CD4-positive, alpha-beta T cell treated with Interleukin-17A for 1 hour (primary cell): Measurements from ENCODE around the gene PRPH2.

Experiments used
- DNase-seq: peaks from one replicate; pipeline ENCODE4 v3.0.0-alpha.2; 2020

The PRPH2 gene, protein sequence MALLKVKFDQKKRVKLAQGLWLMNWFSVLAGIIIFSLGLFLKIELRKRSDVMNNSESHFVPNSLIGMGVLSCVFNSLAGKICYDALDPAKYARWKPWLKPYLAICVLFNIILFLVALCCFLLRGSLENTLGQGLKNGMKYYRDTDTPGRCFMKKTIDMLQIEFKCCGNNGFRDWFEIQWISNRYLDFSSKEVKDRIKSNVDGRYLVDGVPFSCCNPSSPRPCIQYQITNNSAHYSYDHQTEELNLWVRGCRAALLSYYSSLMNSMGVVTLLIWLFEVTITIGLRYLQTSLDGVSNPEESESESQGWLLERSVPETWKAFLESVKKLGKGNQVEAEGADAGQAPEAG

DNA sequence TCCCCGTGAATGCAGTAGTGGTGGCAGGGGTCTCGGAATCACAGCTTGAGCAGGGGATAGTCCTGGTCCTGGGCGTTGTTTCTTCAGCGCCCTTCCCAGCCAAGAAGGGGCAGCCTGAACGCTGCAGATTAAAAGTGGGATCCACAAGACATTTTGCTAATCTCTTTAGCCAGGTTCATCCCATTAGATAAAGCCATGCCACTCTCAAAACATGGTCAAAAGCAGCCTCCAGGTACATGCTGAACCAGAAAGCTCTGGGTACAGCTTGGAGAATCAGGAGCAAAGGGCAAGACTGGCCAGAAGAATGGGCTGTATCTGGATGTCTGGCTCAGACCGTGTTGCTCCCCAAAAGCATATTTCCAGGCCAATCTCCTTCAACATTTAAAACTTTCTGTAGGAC is at the start of gene PRPH2:
Gene PRPH2, minus strand, starts transcription at position 101 of the 400 bp plus-strand sequence. CDS start 263 bp downstream, outside the sequence.
- DNase-seq = no peak

DNA sequence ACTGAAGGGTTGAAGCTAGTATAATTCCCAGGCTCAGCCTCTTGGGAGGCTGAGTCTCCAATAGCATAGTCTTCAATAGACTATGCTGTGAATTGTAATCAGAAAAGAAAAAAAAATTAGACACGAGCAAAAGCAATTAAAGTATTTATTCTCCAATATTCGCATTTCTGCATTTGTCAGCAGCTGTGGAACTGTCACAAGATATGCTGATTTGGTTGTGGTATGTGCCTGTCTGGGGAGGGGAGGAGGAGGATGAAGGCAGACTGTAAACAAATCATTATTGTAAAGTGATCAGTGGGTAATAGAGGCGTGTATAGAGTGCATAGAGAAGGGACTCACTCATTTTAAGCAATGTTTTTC is 49.3 kb upstream of the PRPH2 start:
- DNase-seq = peak; percentile 82

DNA sequence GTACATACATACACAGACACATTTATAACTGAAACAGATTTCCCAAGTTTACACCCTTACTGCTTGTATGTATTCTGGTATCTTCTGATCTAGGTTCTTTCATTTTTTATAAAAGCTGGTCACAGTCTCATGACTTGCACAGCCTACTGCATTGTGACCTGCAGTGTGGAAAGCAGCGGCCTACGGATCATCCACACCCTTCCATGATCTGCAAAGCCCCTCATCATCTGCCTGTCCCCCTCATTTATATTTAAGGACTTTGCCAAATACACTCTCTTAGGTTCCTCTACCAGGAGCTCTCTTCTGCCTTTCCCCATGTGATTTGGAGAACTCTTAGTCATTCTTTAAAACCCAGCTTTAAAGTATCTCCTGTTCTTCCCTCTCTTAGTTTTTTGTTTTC is 47.4 kb upstream of the PRPH2 start:
- no peak for DNase-seq

DNA sequence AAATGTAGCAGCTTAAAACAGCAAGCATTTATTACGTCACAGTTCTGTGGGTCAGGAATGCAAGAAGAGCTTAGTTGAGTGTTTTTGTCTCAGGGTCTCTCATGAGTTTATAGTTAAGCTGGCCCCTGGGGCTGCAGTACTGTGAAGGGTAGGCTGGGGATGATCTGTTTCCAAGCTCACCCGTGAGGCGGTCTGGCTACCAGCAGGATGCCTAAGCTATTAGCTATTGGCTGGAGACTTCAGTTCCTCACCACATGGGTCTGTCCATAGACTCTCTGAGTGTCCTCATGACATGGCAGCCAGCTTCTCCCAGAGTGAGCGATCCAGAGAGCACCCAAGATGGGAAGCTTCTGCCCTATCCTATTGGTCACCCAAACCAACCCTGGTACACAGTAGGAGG is 46.7 kb upstream of the PRPH2 start:
- no peak for DNase-seq

DNA sequence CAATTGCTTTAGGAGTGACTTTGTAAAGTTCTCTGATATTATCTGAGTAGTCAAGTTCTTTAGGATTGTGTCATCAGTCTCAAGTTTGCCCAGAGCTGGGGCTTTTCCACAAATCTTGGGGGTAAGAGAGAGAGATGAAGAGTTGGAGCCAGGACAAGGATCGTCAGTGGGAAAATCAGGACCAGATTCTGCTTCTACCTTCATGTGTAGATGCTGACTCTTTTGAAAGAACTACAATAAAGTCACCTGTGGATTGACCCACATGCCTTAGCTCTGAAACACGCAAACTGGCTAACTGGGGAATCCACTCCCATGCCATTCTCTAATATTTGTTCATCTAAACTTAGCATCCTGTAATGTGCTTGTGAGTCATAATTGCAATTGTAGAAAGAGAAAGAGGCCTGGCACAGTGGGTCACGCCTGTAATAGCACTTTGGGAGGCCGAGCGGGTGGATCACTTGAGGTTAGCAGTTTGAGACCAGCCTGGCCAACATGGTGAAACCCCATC is 43.8 kb upstream of the PRPH2 start:
- DNase-seq = peak; percentile 42

DNA sequence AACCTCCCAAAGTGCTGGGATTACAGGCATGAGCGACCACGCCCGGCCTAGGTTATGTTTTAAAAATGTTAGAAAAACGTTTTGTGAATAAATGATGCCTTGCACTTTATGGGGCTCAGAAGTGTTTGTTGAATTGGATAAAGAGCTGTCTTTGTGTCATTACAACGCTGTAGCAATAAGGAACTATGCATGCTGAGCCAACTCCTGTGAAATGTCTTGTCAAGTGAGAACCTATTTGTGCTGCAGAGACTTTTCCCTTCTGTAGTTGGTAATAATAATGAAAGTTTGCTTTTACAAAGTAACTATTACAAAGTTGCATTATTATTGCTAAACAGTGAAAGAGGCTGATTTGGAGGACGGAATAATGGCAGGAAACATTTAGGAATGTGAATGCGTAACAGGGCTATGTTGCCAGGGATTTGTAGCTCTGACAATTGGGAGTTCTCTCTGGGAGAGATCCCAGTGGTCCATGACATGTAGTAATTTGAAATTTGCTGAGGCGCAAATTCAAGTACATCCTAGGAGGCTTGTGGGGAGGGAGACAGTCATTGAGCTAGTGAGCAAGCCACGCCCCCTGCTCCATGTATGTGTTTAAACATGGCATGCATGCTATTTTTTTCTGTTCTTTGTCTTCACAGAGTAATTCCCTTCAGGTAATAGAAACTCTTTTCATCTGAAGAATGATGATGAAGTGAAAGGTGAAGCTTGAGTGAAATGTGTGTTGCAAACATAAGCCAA is 42.7 kb upstream of the PRPH2 start:
- DNase-seq = no peak

DNA sequence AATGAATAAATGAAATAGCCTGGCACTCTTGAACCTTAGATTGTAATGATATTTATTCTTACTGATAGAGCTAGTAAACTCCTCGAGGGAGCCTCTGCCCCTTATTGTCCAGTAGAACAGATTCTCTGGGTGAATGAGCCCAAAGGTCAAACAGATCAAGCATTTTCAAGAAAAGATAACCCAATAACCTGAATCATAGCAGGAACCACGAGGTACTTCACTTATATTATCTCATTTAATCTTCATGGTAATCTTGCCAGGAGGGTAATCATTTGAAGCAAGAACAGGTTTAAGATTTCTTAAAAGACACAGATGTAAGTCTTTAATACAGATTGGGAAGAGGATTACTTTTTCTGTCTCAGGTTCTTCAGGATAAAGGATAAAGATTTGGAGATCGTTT is 40.6 kb upstream of the PRPH2 start:
- no peak for DNase-seq

DNA sequence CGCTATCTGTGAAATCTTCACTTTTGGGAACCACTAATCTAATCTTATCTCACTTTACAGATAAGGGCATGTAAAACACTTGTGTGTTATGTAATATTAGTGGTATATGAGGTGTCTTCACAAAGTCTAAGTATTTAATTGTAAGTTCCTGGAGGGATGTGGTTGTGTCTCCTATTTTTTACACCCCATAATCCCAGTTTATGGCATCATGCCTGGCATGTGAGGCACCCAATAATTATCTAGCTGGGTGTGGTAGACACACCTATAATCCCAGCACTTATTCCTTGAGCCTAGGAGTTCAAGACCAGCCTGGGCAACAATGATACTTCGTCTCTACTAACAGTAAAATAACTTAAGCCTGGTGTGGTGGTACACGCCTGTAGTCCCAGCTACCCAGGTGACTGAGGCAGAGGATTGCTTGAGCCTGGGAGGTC is 40.0 kb upstream of the PRPH2 start:
- DNase-seq = no peak

DNA sequence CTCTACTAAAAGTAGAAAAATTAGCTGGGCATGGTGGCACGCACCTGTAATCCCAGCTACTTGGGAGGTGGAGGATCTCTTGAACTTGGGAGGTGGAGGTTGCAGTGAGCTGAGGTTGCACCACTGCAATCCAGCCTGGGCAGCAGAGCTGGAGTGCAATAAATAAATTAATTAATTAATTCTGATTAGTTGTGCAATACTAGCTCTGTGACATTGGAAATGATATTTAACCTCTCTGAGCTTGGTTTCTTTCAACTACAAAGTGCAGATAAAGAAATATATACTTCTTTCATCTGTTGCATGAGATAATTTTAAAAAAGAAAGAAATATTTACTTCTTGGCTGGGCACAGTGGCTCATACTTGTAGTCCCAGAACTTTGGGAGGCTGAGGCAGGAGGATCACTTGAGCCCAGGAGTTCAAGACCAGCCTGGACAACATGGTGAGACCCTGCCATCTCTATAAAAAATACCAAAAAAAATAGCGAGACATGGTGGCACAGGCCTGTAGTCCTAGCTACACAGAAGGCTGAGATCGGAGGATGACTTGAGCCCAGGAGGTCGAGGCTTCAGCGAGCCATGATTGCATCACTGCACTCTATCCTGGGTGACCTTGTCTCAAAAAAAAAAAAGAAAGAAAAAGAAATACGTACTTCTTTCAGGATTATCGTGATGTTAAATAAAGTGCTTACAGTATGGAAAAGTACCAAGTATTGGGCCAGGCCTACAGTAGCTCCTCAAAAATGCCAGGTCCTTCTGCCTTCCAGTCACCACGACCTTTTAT is 39.1 kb upstream of the PRPH2 start:
- no peak for DNase-seq

DNA sequence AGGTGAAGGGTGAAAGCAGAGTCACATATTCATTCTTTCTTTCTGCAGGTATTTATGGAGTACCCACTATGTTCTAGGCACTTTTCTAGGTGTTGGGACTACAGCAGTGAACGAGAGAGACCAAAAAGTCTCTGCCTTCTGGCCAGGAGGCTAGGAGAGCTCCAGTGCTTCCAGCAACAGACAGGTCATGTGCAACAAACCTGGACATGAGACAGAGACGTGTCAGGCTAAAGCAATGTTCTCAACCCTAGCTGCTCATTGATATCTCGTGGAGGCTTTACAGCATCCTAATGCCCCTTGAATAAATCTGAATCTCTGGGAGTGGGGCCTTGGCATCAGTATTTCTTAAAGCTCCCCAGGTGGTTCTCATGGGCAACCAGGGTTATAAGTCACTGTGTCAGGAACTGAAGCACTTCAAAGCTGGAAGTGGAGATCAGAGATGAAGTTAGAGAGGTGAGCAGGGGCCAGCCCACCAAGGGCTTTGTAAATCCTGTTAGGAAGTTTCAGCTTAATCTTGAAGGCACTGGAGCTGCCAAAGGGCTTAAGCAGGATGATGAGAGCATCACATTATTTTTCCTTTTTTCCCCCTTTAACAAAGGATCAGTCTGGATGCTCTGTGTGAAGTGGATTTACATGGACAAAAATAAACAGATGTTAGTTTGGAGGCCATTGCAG is 36.5 kb upstream of the PRPH2 start:
- no peak for DNase-seq

DNA sequence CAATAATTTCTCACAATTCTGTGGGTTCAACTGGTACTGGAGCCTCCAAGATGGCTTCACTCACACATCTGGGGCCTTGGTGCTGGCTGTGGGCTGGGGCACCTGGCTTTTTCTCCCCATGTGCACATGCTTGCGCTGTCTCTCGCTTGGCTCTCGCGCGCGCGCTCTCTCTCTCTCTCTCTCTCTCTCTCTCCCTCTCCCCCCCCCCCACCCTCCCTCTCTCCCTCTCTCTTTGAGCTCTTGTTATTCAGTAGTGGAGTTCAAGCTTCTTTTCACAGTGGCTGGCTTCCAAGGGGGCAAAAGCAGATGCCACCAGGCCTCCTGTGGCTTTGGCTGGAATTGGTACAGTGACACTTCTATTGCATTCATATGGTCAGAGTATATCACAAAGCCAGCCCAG is 34.3 kb upstream of the PRPH2 start:
- no peak for DNase-seq

DNA sequence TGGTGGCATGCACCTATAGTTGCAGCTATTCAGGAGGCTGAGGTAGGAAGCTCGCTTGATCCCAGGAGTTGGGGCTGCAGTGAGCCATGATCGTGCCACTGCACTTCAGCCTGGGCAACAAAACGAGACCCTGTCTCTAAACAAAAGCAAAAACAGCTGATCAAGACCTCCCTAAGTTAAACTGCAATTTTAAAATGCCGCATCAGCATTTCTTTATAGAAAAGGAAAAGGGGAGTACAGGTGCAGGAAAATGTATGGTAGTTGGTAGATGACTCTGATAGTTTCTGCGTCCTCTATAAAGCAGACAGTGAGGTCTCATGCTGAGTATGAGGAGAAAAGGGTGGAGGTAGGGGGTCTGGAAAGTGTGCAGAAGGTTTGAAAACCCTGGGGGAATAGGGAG is 32.4 kb upstream of the PRPH2 start:
- DNase-seq = no peak

DNA sequence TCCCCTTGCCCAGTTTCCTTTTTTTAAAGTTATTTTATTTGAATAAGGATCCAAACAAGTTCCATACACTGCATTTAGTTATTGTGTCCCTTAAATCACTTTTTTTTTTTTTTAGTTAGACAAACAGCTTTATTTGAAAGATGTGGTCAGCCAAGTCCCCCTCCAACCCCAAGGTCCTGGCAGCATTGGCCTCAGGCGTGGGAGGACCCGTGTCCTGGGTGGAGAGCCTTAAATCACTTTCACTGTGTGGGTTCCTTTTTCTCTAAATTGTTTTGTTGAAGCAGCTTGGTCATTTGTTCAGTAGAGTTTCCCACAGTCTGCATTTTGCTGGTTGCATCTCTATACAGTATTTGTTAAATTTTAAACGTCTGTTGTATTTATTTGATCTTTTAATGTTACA is 28.7 kb upstream of the PRPH2 start:
- DNase-seq = no peak

DNA sequence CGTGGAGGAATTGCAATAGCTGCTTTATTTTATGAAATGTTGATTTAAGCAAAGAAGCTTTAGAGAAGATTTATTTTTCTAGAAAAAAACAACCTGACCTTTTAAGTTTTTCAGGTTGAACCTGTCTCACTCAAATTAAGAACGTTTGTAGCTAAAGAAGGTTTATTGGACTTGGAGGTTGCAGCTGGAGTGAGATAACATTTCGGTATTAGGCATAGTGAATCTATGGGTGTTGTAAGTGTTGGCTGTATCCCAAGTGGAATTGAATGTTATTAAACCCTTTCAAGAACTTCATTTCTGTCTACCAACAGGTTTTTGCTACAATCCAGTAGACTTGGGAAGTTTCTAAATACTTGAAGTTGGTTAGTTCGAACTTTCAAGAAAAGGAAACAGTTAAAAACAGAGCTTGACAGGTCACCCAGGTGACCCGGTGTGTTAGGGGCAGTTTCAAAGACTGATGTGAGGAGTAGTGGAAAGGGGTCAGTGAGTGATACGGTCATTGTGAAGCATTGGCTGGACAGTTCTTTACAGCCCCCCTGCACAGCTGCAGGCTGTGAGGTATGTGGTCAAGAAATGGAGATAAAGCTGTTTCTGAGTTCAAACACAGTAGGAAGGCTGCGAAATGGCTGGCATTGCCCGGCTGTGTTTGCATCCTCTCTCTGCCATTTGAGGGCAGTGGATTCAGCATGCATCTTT is 26.0 kb upstream of the PRPH2 start:
- no peak for DNase-seq

DNA sequence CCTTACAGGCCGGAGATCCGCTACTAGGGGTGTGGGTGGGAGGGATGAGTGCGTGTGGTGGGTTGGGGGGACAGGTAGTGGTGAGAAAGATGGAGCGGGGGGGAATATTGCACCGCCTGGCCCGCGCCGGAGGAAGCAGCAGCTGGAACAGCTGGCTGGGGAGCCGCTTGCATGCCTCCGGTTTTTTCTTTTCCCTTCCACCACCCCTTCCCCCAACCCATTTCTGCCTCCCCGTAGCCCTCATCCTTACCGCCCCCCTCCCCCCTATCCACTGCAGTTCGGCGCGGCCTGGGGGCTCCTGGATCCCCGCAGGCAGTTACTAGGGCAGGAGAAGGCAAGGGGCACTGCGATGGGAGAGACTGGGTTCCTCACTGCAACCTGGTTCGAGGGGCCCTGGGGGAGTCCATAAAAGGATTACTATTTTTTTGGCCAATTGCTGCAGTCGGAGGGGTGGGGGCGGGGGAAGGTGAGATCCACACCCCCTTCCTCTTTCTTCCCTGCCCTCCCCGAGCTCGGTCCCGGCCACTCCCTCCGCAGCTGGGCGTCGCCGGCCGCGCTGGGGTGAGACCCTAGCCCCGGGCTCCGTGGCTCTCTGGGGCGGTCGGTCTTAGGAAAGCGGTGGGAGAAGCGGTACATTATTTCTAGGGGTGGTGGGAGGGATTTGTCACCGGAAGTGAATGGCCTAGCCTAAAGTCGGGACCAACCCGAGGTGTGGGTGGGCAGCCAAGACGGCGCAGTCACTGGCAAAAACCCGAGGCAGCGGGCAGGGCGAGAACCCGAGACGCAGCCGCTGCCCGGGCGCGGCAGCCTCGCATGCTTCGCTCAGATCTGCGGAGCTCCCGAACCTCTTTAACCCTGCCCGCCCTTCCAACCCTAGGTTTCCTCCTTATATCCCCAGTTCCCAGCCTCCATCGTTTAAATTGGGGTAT is 24.3 kb upstream of the PRPH2 start:
- DNase-seq = peak; percentile 90

DNA sequence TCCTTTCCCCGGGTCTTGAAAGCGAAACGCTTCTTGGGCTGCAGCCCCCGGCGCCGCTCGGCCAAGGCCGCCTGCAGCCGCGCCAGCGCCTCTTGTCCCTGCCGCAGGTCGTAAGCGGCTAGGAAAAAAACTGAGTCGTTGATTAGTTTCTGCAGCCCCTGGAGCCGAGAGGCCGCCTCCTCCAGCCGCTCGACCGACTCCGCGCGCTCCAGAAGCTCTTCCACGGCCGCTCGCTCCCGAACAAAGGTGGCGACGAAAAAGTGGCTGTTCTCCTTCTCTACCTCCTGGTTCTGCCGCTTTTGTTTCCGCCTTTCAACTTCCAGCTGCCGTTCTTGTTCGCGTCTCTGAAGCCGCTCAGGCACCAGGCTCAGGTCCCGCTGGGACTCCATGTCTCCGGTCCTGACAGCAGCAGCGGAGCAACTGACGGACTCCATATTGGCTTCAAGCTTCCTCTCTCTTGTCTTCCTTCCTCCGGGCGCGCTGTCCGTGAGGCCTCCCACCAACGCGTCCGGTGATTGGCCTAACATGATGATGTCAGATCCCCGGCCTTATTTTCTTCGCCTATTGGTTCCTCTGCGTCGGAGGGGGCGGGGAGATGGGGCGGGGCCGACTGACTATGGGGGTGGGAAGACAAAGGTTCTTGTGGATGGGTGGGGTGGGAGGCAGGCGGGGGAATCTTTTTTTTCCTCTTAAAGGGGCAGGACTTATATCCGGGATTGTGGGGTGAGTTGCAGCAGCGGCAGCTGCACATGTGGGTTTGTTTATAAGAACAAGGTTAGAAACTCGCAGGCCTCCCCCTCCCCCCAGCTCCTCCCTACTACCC is 23.5 kb upstream of the PRPH2 start, which contains the start of gene TBCC:
Gene TBCC, minus strand, starts transcription at position 464 of the 823 bp plus-strand sequence. Its CDS starts 30 bp downstream, at position 434.
- DNase-seq = peak; percentile 98

DNA sequence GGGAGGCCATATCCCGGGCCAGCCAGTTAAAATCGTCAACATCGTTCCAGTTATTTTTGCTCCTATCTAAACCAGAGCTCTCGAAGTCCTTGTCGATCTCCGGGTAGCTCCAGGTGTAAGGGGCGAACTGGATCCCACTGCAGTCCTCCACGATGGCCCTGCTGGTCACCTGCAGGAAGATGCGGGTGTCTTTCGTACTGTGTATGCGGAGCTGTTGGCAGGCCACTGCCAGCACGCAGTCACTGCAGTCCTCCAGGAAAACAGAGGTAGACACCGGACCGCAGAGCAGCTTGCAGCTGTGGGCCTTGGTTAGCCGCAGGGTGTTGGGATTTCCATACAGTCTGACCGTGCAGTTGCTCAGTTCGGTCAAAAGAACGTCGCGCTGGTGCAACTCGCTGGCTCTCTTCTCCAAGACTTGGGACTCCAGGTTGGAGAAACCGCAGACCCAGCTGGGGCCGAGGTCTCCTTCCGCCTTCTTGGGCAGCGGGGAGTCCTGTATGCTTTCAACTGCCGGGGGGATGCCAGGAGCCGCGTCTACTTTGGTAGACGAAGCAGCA is 22.8 kb upstream of the PRPH2 start:
- peak; percentile 53 for DNase-seq

DNA sequence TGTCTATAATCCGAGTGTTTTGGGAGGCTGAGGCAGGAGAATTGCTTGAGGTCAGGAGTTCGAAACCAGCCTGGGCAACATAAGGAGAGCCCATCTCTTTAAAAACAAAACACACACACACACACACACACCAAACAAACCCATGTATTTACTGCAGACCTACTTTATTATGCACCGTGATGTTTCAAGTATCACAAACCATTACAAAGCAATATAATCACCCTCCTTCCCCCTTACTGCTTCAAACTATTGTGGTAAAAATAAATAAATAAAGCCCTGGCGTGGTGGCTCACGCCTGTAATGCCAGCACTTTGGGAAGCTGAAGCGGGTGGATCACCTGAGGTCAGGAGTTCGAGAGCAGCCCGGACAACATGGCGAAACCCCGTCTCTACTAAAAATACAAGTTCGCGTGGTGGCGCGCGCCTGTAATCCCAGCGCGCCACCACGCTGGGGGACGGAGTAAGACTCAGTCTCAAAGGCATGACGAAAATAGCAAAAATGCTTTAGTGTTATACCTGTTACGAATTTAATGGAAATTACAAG is 22.0 kb upstream of the PRPH2 start:
- DNase-seq = no peak

DNA sequence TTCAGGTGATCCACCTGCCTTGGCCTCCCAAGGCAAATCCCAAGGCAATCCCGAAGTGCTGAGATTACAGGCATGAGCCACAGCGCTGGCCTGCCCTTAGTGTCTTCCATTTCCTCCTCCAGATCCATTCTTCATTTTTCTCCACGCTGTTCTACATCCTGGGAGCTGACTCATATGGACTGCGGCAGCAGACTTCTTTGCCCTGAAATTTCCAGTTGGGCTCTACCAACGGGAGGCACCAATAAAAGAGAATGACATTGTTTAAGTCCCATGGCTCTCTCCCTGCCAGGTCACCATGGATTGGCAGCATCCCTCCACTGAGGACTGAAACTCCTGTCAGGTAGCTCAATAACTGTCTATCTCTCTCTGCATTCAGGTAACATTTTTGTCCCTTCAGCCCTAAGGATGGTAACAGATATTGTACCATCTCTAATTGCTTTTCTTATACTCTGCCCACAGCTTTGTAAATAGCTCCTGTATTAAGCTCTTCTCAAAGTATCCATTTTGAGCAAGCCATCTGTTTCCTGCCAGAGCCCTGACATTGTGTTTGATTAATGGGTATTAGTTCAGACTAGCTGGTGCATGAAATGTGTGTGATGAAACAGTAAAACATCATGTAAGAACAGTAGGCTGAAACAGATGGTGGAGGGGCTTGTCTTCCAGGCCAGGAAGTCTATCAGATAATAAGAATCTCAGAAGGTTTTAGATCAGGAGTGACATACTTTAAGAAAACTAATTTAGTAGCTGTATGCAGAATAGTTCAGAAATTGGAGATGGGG is 19.9 kb upstream of the PRPH2 start:
- no peak for DNase-seq
